ENCODE measurements around the gene ZNF100.
"Not testable (repeated sequence)": the region's sequence is repeated elsewhere in the genome, so short reads cannot be mapped to it uniquely, and the experiment has no call there.

Gene ZNF100

GRCh38 chr19:21699197-21699596 lies 68.2 kb downstream of the ZNF100 start:
- DNase-seq, result no peak

- no peak for DNase-seq
Observed at GRCh38 chr19:21698215-21698614, 69.2 kb downstream of the ZNF100 start.

GRCh38 chr19:21697698-21698097 lies 69.7 kb downstream of the ZNF100 start:
- no peak for DNase-seq

- no peak for DNase-seq
Observed at GRCh38 chr19:21694171-21694906, 73.0 kb downstream of the ZNF100 start.

GRCh38 chr19:21693399-21693798 lies 74.0 kb downstream of the ZNF100 start:
- no peak for DNase-seq

- no peak for DNase-seq
Observed at GRCh38 chr19:21691661-21692060, 75.7 kb downstream of the ZNF100 start.

- no peak for DNase-seq
Observed at GRCh38 chr19:21688464-21688863, 78.9 kb downstream of the ZNF100 start.

- DNase-seq, result no peak
Observed at GRCh38 chr19:21680671-21681070, 86.7 kb downstream of the ZNF100 start.

- DNase-seq, result no peak
Observed at GRCh38 chr19:21680026-21680425, 87.4 kb downstream of the ZNF100 start.

GRCh38 chr19:21677696-21678418 lies 89.5 kb downstream of the ZNF100 start:
- DNase-seq, result no peak

- no peak for DNase-seq
Observed at GRCh38 chr19:21674454-21674853, 92.9 kb downstream of the ZNF100 start.

GRCh38 chr19:21673479-21673878 lies 93.9 kb downstream of the ZNF100 start:
- not testable (repeated sequence) for DNase-seq

All from activated naive CD4-positive, alpha-beta T cell treated with Interleukin-2 at 50 U/mL for 16 hours (primary cell).